ENCODE data around the gene ZCCHC13. TPM values are rescaled to one million over a fixed set of nuclear protein-coding genes. Genes with fewer than 3 reads are reported as not detected.

ZCCHC13 gene
- total RNA-seq, 1 donor from 2014 or later: not detected

- Mint-ChIP-seq H3K36me3 (ENCODE audit: low read depth, unreplicated experiment) (no peaks in the 10 kb centered on the region), H3K9me3 (ENCODE audit: unreplicated experiment) (no peaks in the 10 kb centered on the region), H3K4me1 (ENCODE audit: low read depth, unreplicated experiment) (peaks cover 10% of the 10 kb centered on the region), H3K4me3 (ENCODE audit: unreplicated experiment) (no peak overlapping the region), H3K27ac (ENCODE audit: unreplicated experiment) (peak overlapping the region; percentile 44), H3K27me3 (ENCODE audit: low read depth, unreplicated experiment) (no peaks in the 10 kb centered on the region)
- no peaks in the 10 kb centered on the region for H3K27me3 ChIP-seq (ENCODE audit: insufficient read depth, low read length)
- H3K36me3 ChIP-seq (ENCODE audit: insufficient read depth, low read length): no peaks in the 10 kb centered on the region
- FAIRE-seq: peak; percentile 99
- no peaks in the 10 kb centered on the region for H3K79me2 ChIP-seq (ENCODE audit: insufficient read depth, low read length)
- H3K4me3 ChIP-seq (ENCODE audit: insufficient read depth, low read depth, low read length): no peak overlapping the region
- H3K4me2 ChIP-seq (ENCODE audit: low read length): peak overlapping the region; percentile 30
- DNase-seq (ENCODE audit: low read depth): peak; percentile 88
- no peaks in the 10 kb centered on the region for H3K4me1 ChIP-seq (ENCODE audit: insufficient read depth, low read length)
- no peak overlapping the region for H3K9ac ChIP-seq (ENCODE audit: low read length)
- peak overlapping the region; percentile 8 for H3K27ac ChIP-seq (ENCODE audit: low read depth, low read length)
- TF ChIP-seq, protein P1, sequence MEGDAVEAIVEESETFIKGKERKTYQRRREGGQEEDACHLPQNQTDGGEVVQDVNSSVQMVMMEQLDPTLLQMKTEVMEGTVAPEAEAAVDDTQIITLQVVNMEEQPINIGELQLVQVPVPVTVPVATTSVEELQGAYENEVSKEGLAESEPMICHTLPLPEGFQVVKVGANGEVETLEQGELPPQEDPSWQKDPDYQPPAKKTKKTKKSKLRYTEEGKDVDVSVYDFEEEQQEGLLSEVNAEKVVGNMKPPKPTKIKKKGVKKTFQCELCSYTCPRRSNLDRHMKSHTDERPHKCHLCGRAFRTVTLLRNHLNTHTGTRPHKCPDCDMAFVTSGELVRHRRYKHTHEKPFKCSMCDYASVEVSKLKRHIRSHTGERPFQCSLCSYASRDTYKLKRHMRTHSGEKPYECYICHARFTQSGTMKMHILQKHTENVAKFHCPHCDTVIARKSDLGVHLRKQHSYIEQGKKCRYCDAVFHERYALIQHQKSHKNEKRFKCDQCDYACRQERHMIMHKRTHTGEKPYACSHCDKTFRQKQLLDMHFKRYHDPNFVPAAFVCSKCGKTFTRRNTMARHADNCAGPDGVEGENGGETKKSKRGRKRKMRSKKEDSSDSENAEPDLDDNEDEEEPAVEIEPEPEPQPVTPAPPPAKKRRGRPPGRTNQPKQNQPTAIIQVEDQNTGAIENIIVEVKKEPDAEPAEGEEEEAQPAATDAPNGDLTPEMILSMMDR (IDR thresholded peaks at IDR 0.05; ENCODE audit: insufficient read depth, low read depth, low read length): peak; percentile 39
- no peak for TF ChIP-seq EZH2 (IDR thresholded peaks at IDR 0.05; ENCODE audit: insufficient read depth, low read length)
- H4K20me1 ChIP-seq (ENCODE audit: insufficient read depth, low read length): no peaks in the 10 kb centered on the region
- H2AFZ ChIP-seq (ENCODE audit: low read depth, low read length): no peak overlapping the region
- no peaks in the 10 kb centered on the region for H3K9me3 ChIP-seq (ENCODE audit: insufficient read depth, low read depth, low read length)
Measured at GRCh38 chrX:74343343-74344279, 39.6 kb downstream of the ZCCHC13 start.

DNA sequence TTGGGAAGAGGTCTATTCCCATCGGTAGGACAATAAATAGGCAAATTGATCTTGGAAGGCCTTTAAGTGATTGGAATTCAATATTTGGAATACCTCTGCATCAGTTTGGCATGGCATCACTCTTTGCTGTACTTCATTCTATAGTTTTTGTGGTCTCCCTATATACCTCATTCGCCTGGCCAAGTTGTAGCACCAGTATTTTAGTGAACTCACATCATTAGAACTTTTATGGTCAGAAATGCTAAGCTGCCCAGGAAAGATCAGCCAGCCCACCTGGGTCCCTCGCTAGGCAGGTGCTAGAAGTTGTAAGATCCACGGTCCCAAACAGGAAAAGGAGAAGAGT, 40.3 kb downstream of the ZCCHC13 start:
- H3K9me3 ChIP-seq (ENCODE audit: insufficient read depth, low read depth, low read length): no peaks in the 10 kb centered on the region
- H2AFZ ChIP-seq (ENCODE audit: low read depth, low read length): no peak overlapping the region
- H3K4me2 ChIP-seq (ENCODE audit: low read length): no peak overlapping the region
- Mint-ChIP-seq H3K9me3 (ENCODE audit: unreplicated experiment) (no peaks in the 10 kb centered on the region), H3K4me3 (ENCODE audit: unreplicated experiment) (no peak overlapping the region), H3K27me3 (ENCODE audit: low read depth, unreplicated experiment) (no peaks in the 10 kb centered on the region), H3K4me1 (ENCODE audit: low read depth, unreplicated experiment) (peaks cover 12% of the 10 kb centered on the region), H3K27ac (ENCODE audit: unreplicated experiment) (no peak overlapping the region), H3K36me3 (ENCODE audit: low read depth, unreplicated experiment) (no peaks in the 10 kb centered on the region)
- H3K4me3 ChIP-seq (ENCODE audit: insufficient read depth, low read depth, low read length): no peak overlapping the region
- H3K9ac ChIP-seq (ENCODE audit: low read length): no peak overlapping the region
- DNase-seq (ENCODE audit: low read depth) (no peak), FAIRE-seq (no peak)
- TF ChIP-seq EZH2 (IDR thresholded peaks at IDR 0.05; ENCODE audit: insufficient read depth, low read length): no peak
- TF ChIP-seq, protein P1 (IDR thresholded peaks at IDR 0.05; ENCODE audit: insufficient read depth, low read depth, low read length): no peak
- H3K36me3 ChIP-seq (ENCODE audit: insufficient read depth, low read length): no peaks in the 10 kb centered on the region
- H4K20me1 ChIP-seq (ENCODE audit: insufficient read depth, low read length): no peaks in the 10 kb centered on the region
- H3K79me2 ChIP-seq (ENCODE audit: insufficient read depth, low read length): no peaks in the 10 kb centered on the region
- no peaks in the 10 kb centered on the region for H3K4me1 ChIP-seq (ENCODE audit: insufficient read depth, low read length)
- H3K27ac ChIP-seq (ENCODE audit: low read depth, low read length): no peak overlapping the region
- H3K27me3 ChIP-seq (ENCODE audit: insufficient read depth, low read length): no peaks in the 10 kb centered on the region

- Histone ChIP-seq H3K9me3 (ENCODE audit: insufficient read depth, low read depth, low read length) (no peaks in the 10 kb centered on the region), H3K9ac (ENCODE audit: low read length) (no peak overlapping the region), H2AFZ (ENCODE audit: low read depth, low read length) (no peak overlapping the region), H3K4me2 (ENCODE audit: low read length) (no peak overlapping the region), H4K20me1 (ENCODE audit: insufficient read depth, low read length) (no peaks in the 10 kb centered on the region), H3K79me2 (ENCODE audit: insufficient read depth, low read length) (no peaks in the 10 kb centered on the region), H3K36me3 (ENCODE audit: insufficient read depth, low read length) (no peaks in the 10 kb centered on the region), H3K27ac (ENCODE audit: low read depth, low read length) (no peak overlapping the region), H3K4me3 (ENCODE audit: insufficient read depth, low read depth, low read length) (no peak overlapping the region), H3K27me3 (ENCODE audit: insufficient read depth, low read length) (no peaks in the 10 kb centered on the region), H3K4me1 (ENCODE audit: insufficient read depth, low read length) (no peaks in the 10 kb centered on the region)
- no peak overlapping the region for H3K27ac Mint-ChIP-seq (ENCODE audit: unreplicated experiment)
- TF ChIP-seq, protein P1 (IDR thresholded peaks at IDR 0.05; ENCODE audit: insufficient read depth, low read depth, low read length): no peak
- no peak for TF ChIP-seq EZH2 (IDR thresholded peaks at IDR 0.05; ENCODE audit: insufficient read depth, low read length)
- FAIRE-seq: no peak
- H3K4me1 Mint-ChIP-seq (ENCODE audit: low read depth, unreplicated experiment): peaks cover 16% of the 10 kb centered on the region
- H3K36me3 Mint-ChIP-seq (ENCODE audit: low read depth, unreplicated experiment): no peaks in the 10 kb centered on the region
- no peaks in the 10 kb centered on the region for H3K27me3 Mint-ChIP-seq (ENCODE audit: low read depth, unreplicated experiment)
- H3K4me3 Mint-ChIP-seq (ENCODE audit: unreplicated experiment): no peak overlapping the region
- no peaks in the 10 kb centered on the region for H3K9me3 Mint-ChIP-seq (ENCODE audit: unreplicated experiment)
- DNase-seq (ENCODE audit: low read depth): peak; percentile 54
Measured at GRCh38 chrX:74346088-74346487, 42.1 kb downstream of the ZCCHC13 start.

All from astrocyte (in vitro differentiated cells and primary cell).